Gastrocnemius medialis (tissue), 4 donors: ENCODE results near the gene TNRC18.

Experiments
- CTCF ChIP-seq, 5 experiments: fragments of 450-650 bp in 3 of 5; fragments of 200-600 bp in 2 of 5; sonication (generic) in 2 of 5; IDR thresholded peaks in 4 of 5; conservative IDR thresholded peaks in 1 of 5; 1 replicate in 4 of 5; 2 replicates in 1 of 5; pipeline ENCODE4 v1.5.1; 2016 to 2019; ENCODE audit warnings: antibody characterized with exemption in 5 of 5, mild to moderate bottlenecking in 3 of 5, moderate library complexity in 3 of 5
- POLR2A ChIP-seq, 2 donors: fragments of 450-650 bp; IDR thresholded peaks; one replicate each; pipeline ENCODE4 v1.6.1; 2017; ENCODE audit warnings: antibody characterized with exemption in 2 of 2, mild to moderate bottlenecking in 2 of 2, moderate library complexity in 2 of 2

DNA sequence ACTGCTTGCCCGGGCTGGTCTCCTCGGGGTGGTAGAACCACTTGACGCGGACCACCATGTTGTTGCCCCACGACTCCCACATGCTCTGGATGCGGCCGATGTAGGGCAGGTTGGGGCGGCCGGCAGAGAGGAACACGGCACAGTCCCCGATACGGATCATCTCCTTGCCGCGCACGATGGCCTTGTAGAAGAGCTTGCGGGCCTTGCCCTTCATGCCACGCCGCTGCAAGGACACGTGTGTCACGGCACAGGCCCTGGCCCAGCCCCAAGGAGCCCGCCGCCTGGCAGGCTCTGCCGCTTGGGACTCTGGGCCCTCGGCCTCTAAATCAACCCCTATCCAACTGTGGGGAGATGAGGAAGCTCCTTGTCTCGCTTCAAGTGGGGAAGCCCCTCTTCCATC lies 114.5 kb downstream of the TNRC18 start:
- TF ChIP-seq CTCF (IDR thresholded peaks at IDR 0.05 in 4 of 5, conservative IDR thresholded peaks at IDR 0.05 in 1 of 5) (no peak), POLR2A (IDR thresholded peaks at IDR 0.05) (no peak)
